AG04450 (cell line): ENCODE measurements around the gene THBS3. TPM values are rescaled to one million over a fixed set of nuclear protein-coding genes. Genes with fewer than 3 reads are reported as not detected.
"Not testable (repeated sequence)": the region's sequence is repeated elsewhere in the genome, so short reads cannot be mapped to it uniquely, and the experiment has no call there.

Experiments
- CTCF ChIA-PET: fragments of 300-600, 350-600 bp; formaldehyde crosslinking; extraction: SDS; loops from one replicate; lab custom pipeline; 2022; ENCODE audit warnings: antibody characterized with exemption, inconsistent platforms; lab: Charles Lee
- POLR2A ChIA-PET: fragments of 350-600 bp; formaldehyde crosslinking; extraction: SDS; loops from one replicate; lab custom pipeline; 2021; ENCODE audit warnings: antibody characterized with exemption, inconsistent platforms; lab: Yijun Ruan, JAX
- DNase-seq: peaks from one replicate; pipeline ENCODE4 v3.0.0-alpha.2; 2011; ENCODE audit warnings: low read depth, low spot score
- H3K27ac ChIP-seq: one replicate; pipeline ENCODE4 v1.5.1; 2012; ENCODE audit warnings: low read depth, low read length, control low read depth
- H3K27me3 ChIP-seq: one replicate; pipeline ENCODE4 v1.6.0; 2012; ENCODE audit warnings: low read length; ENCODE audit not compliant: control insufficient read depth, insufficient read depth
- H3K4me3 ChIP-seq: 2 replicates; pipeline ENCODE4 v1.5.1; 2011; ENCODE audit warnings: mild to moderate bottlenecking, low read depth, low read length, control low read depth
- H3K9me3 ChIP-seq: 2 replicates; pipeline ENCODE4 v1.5.1; 2012; ENCODE audit warnings: low read length; ENCODE audit not compliant: control insufficient read depth, insufficient read depth
- polyA plus RNA-seq: library from polyadenylated mRNA; depleted of rRNA; stranded (reverse); fragments of >200 nt; gene quantifications from 2 replicates; pipeline ENCODE4 v1.2.3, GENCODE V29; 2011
- TF ChIP-seq, protein P1 (sequence below): IDR thresholded peaks from 2 replicates; pipeline ENCODE4 v1.5.1; 2011; ENCODE audit warnings: low read depth, low read length, control low read depth, inconsistent platforms

The THBS3 gene
- polyA plus RNA-seq, 1 experiment, result 32.5 TPM

DNA sequence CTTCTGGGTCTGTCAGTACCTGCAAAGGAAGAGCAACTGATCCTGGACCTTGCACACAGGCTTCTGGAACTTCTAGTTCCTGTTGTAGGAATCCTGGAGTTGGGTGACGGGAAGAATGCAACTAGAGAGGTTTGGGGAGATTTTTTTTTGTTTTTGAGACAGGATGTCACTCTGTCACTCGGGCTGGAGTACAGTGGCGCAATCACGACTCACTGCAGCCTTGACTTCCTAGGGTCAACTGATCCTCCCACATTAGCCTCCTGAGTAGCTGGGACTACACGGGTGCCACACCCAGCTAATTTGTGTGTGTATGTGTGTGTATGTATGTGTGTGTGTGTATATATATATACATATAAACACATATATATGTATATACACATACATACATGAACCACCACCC is 28.8 kb upstream of the THBS3 start:
- H3K27me3 ChIP-seq, result no peaks in the 10 kb centered on the region
- TF ChIP-seq, protein P1, sequence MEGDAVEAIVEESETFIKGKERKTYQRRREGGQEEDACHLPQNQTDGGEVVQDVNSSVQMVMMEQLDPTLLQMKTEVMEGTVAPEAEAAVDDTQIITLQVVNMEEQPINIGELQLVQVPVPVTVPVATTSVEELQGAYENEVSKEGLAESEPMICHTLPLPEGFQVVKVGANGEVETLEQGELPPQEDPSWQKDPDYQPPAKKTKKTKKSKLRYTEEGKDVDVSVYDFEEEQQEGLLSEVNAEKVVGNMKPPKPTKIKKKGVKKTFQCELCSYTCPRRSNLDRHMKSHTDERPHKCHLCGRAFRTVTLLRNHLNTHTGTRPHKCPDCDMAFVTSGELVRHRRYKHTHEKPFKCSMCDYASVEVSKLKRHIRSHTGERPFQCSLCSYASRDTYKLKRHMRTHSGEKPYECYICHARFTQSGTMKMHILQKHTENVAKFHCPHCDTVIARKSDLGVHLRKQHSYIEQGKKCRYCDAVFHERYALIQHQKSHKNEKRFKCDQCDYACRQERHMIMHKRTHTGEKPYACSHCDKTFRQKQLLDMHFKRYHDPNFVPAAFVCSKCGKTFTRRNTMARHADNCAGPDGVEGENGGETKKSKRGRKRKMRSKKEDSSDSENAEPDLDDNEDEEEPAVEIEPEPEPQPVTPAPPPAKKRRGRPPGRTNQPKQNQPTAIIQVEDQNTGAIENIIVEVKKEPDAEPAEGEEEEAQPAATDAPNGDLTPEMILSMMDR, result no peak
- H3K9me3 ChIP-seq, result no peaks in the 10 kb centered on the region
- CTCF ChIA-PET, result no interaction called here
- no peak overlapping the region for H3K27ac ChIP-seq
- POLR2A ChIA-PET, result no interaction called here
- H3K4me3 ChIP-seq, result no peak overlapping the region
- DNase-seq, result no peak

DNA sequence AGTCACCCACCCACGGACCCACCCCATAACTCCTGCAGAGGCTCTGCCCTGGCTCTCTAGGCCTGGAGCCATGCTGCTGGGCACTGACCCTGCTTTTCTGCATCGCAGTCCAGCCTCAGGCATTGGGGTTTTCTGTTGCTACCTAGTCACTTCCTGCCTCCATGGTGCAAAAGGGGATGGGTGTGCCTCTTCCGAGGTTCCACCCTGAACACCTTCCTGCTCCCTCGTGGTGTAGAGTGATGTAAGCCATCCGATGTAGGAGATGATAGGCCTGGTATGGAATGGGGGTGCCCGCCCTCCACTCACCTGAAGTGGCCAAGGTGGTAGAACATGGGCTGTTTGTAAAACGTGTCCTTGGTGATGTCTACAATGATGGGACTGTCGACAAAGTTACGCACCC is 27.7 kb upstream of the THBS3 start:
- POLR2A ChIA-PET, H3K27ac ChIP-seq, CTCF ChIA-PET, H3K27me3 ChIP-seq, H3K4me3 ChIP-seq, DNase-seq, H3K9me3 ChIP-seq: not testable (repeated sequence)

DNA sequence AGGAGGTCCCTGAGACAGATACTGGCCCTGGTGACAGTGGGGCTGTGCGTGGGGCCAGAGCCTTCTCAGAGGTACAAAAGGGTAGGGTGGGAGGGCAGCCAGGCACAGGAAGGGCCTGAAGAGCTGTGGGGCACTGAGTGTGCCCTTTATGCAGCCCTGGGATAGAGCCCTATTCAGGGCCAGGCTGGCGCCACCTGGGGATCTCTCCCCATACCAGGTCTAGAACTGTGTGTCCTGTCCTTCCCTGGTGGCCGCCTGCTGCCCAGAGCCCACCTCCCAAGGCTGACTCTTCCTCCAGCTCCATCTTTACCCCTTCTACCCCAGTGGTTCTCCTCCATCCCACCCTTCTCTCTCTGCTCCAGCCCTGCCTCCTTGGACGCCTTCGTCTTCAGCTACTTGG is 25.8 kb upstream of the THBS3 start:
- H3K27me3 ChIP-seq, H3K9me3 ChIP-seq, H3K4me3 ChIP-seq, H3K27ac ChIP-seq, DNase-seq, CTCF ChIA-PET, POLR2A ChIA-PET: not testable (repeated sequence)

DNA sequence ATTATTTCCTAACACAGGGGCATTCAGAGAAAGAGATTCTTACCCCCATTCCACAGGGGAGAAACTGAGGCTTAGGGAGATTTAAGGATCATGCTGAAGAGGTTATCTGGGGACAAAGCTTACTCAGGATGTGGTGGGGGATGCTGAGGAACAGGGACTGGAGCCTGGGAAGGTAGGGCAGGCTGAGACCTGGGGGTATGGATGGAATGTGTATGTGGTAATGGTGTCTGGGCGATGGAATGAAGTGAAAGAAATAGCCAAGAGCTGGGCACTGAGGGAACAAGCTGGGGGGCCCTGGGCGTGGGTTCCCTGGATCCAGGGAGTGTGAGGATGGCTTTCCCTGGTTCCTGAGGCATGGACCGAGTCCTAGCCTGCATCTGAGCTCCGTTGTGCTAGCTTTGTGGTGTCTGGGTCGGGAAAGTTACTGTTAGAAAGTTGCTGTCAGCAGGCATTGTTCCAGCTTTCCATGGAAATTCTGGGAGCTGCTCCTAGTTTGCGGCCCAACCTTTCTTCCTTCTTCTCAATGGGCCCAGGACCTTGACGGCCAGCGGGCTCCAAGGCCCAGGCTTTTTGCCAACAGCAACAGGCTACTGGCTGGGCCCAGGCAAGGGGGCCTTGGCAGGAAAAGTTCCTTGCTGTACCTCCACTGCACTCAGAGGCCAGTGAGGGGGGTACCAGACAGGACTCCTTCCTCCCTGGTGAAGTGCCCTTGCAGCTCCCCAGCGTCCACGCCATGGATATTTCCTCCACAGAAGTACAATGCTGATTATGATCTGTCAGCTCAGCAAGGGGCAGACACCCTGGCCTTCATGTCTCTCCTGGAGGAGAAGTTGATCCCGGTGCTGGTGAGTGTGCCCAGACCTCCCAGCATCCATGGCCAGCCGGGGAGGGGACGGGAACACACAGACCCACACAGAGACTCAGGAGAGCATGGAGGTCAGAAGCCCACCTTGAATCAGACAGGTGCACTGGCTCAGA is 24.6 kb upstream of the THBS3 start:
- peak overlapping the region; percentile 3 for H3K27ac ChIP-seq
- H3K4me3 ChIP-seq, H3K27me3 ChIP-seq, H3K9me3 ChIP-seq, POLR2A ChIA-PET, DNase-seq: not testable (repeated sequence)
- CTCF ChIA-PET, result interaction anchor here (1.1 to 1.5 kb wide), 3 partner anchors 11 to 25 kb away, joined by 3 to 6 read pairs (median 4); no protein-coding TSS in a partner anchor

DNA sequence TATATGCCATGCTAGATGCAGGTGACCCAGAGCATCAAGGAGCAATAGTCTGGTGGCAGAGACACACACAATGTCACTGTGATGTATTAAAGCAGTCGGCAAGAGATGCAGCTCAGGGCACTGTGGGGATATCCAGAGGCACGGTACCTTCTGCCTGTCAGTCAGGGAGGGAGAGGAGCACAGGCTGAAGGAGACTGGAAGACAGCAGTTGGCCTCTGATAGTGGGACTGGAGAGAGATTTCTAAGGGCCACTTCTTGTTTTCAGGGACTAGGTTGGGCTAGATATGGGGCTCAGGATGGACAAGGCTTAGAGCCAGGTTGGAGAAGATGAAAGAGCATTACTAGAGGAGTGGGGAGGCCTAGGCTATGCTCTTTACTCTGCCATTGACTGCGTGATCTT is 23.6 kb upstream of the THBS3 start:
- CTCF ChIA-PET, result interaction anchor here (1.1 to 1.5 kb wide), 2 partner anchors 12 to 24 kb away, joined by 3 to 4 read pairs; no protein-coding TSS in a partner anchor
- H3K4me3 ChIP-seq, H3K27ac ChIP-seq, POLR2A ChIA-PET, DNase-seq, H3K27me3 ChIP-seq, H3K9me3 ChIP-seq: not testable (repeated sequence)

DNA sequence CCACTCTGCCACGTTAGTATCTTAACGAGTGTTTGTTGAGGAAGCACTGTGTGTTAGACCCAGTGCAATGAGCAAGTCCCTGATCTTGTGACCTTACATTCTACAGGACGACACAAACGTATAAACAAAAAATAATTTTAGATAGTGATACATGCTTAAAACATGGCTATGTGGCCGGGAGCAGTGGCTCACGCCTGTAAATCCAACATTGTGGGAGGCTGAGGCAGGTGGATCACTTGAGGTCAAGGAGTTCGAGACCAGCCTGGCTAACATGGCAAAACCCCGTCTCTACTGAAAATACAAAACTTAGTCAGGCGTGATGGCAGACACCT is 20.4 kb upstream of the THBS3 start:
- Histone ChIP-seq H3K27ac (peak overlapping the region; percentile 40), H3K4me3 (peak overlapping the region; percentile 53), H3K9me3 (no peaks in the 10 kb centered on the region), H3K27me3 (no peaks in the 10 kb centered on the region)
- TF ChIP-seq, protein P1, result no peak
- CTCF ChIA-PET, result interaction anchor here (1.0 to 2.6 kb wide), 4 partner anchors 21 to 56 kb away, joined by 3 to 12 read pairs (median 6); partner anchors contain the start of gene KRTCAP2
- POLR2A ChIA-PET, result interaction anchor here (1.8 kb wide), 1 partner anchor 21 kb away, joined by 9 read pairs; the partner anchor contains the start of gene THBS3
- DNase-seq, result no peak
